Type B pancreatic cell (in vitro differentiated cells): ENCODE results near the gene PDE3B. TPM values are rescaled to one million over a fixed set of nuclear protein-coding genes. Genes with fewer than 3 reads are reported as not detected.
A peak's percentile ranks its signal among the peaks of the same experiment; 100 is the strongest.

Experiments used
- DNase-seq: peaks from one replicate; pipeline ENCODE4 v3.0.0; 2021; ENCODE audit warnings: mixed read lengths; ENCODE audit not compliant: unreplicated experiment; ENCODE audit errors: extremely low spot score
- H3K27ac Mint-ChIP-seq: 2 replicates; pipeline ENCODE4 v1.8.0; 2021; ENCODE audit warnings: mild to moderate bottlenecking, mixed read lengths
- H3K27me3 Mint-ChIP-seq: 2 replicates; pipeline ENCODE4 v1.8.0; 2021; ENCODE audit warnings: mixed read lengths
- H3K36me3 Mint-ChIP-seq: 2 replicates; pipeline ENCODE4 v1.8.0; 2021; ENCODE audit warnings: mixed read lengths
- H3K4me1 Mint-ChIP-seq: one replicate; pipeline ENCODE4 v1.8.0; 2021; ENCODE audit warnings: mixed read lengths; ENCODE audit not compliant: unreplicated experiment
- H3K4me3 Mint-ChIP-seq: 2 replicates; pipeline ENCODE4 v1.8.0; 2021; ENCODE audit warnings: mild to moderate bottlenecking, mixed read lengths
- H3K9me3 Mint-ChIP-seq: 2 replicates; pipeline ENCODE4 v1.8.0; 2021; ENCODE audit warnings: mixed read lengths
- CTCF ChIP-seq: fragments of 200-600 bp; sonication (generic); conservative IDR thresholded peaks from 2 replicates; pipeline ENCODE4 v1.5.0; 2021; ENCODE audit warnings: antibody characterized with exemption, mild to moderate bottlenecking
- total RNA-seq: library from RNA; stranded (reverse); gene quantifications from 2 replicates; pipeline ENCODE4 v1.2.1, GENCODE V29; 2021; ENCODE audit warnings: low replicate concordance

PDE3B gene
- total RNA-seq, 1 donor from 2014 or later, result 16.6 TPM

DNA sequence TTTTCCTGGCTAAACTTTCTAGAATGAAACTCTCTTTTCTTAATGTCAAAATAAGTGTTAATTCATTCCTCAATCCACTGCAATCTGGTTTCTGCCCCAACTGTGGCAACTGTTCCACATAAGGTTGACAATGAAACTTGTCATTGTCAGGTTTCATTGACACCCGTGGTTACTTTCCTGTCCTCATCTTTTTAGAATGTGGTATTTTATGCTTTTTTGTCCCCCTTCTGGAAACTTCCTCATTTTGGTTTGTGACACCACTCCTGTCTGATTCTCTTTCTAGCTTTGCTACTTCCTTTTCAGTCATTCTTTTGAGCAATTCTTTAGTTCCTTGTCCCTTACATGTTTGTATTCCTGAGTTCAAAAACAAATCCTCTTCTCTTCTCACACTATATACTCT, 7.5 kb upstream of the PDE3B start:
- Mint-ChIP-seq H3K36me3 (no peaks in the 10 kb centered on the region), H3K9me3 (peaks cover 2% of the 10 kb centered on the region), H3K4me3 (no peak overlapping the region), H3K27ac (no peak overlapping the region), H3K27me3 (no peaks in the 10 kb centered on the region), H3K4me1 (no peaks in the 10 kb centered on the region)
- no peak for DNase-seq
- TF ChIP-seq CTCF, result no peak

DNA sequence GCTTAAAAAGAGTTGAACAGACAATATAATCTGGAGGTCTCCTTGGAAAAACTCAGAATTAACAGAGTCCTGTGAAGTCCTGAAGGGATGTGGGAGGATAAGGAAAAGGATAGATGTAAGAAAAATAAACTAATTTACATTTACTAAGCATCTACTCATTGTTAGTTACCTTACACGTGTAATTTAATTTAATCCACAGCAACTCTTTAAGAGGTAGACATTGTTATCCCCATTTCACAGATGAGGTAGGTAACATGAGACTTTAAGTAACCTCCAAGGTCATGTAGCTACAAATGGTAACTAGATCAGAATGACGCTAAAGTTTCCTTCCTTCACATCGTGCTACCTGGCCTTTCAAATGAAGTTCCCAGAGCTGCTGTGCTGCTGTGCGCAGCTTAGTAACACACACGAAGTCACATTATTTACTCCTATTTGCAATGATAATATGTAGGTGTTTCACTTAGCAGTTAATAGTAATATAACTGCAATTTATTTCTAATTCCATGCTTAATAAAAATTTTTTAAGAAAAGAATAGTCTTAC, 5.7 kb upstream of the PDE3B start:
- no peak for TF ChIP-seq CTCF
- H3K4me3 Mint-ChIP-seq, result no peak overlapping the region

DNA sequence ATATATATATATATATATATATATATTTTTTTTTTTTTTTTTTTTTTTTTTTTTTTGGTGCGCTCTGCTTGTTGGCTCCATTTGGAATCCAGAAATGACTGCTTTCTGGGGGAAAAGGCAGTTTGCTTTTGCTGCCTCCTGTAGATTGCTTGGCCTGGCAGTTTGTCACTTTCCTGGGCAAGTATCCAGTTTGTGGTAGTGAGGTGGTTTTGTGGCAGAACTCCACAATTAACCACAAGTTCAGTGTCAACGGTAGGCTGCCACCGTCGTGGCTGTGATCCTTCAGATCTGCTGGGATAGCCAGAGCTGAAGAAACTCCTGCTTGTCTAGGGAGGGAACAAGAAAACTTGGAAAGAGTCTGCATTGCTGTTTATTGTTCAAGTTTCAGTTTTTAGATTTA, 5.0 kb upstream of the PDE3B start:
- no peak for TF ChIP-seq CTCF
- H3K27ac Mint-ChIP-seq, result no peak overlapping the region
- H3K36me3 Mint-ChIP-seq, result no peaks in the 10 kb centered on the region
- no peak for DNase-seq
- peaks cover 10% of the 10 kb centered on the region for H3K4me1 Mint-ChIP-seq
- H3K27me3 Mint-ChIP-seq, result no peaks in the 10 kb centered on the region
- H3K4me3 Mint-ChIP-seq, result no peak overlapping the region
- H3K9me3 Mint-ChIP-seq, result no peaks in the 10 kb centered on the region

More for the DNA sequence above, 5.7 kb upstream of the PDE3B start:
- DNase-seq, result no peak
- Mint-ChIP-seq H3K27ac (no peak overlapping the region), H3K4me1 (peaks cover 10% of the 10 kb centered on the region), H3K9me3 (no peaks in the 10 kb centered on the region), H3K36me3 (no peaks in the 10 kb centered on the region), H3K27me3 (no peaks in the 10 kb centered on the region)

DNA sequence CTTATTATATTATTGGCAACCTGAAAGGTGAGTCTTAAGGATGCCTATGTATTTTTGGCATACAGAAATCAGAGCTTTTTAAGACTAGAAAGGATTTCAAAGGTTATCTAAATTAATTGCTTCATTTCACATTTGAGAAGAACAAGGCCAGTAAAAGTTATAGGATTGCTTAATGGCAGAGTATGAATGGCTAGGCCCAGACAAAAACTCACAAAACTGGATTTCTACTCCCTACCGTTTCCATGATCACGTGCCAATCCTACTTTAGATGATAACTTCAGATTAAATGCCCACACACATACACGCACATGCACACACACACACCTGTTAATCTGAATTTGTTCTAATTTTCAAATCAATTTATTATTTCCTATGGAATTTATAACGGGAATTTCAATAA, 1.8 kb upstream of the PDE3B start:
- H3K4me1 Mint-ChIP-seq, result peaks cover 14% of the 10 kb centered on the region
- no peak for TF ChIP-seq CTCF
- H3K27ac Mint-ChIP-seq, result no peak overlapping the region
- peaks cover 17% of the 10 kb centered on the region for H3K27me3 Mint-ChIP-seq
- DNase-seq, result no peak
- H3K4me3 Mint-ChIP-seq, result peak overlapping the region; percentile 53
- H3K9me3 Mint-ChIP-seq, result no peaks in the 10 kb centered on the region
- no peaks in the 10 kb centered on the region for H3K36me3 Mint-ChIP-seq

DNA sequence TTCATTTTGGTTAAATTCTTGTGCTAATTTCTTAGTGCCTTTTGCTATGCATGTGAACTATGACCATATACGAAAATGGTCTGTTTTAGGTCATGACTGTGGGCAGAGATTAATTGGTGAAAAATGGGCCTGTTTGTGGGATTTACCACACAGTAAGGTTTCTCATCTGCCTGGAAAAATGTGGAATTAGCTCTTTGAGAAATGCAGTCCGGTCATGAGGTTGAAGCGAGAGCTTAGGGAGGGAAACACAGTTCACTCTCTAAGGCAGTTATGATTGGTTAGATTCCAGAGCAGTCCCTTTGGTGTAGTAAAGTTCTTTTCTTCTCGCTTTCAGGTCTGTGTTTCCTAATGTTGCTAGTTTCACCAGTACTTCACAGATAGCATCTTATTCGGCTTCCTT, 1.2 kb upstream of the PDE3B start:
- Mint-ChIP-seq H3K36me3 (no peaks in the 10 kb centered on the region), H3K27me3 (peaks cover 20% of the 10 kb centered on the region), H3K4me1 (peaks cover 14% of the 10 kb centered on the region)

More for the DNA sequence above, 1.2 kb upstream of the PDE3B start:
- Mint-ChIP-seq H3K27ac (no peak overlapping the region), H3K9me3 (no peaks in the 10 kb centered on the region), H3K4me3 (peak overlapping the region; percentile 83)
- no peak for TF ChIP-seq CTCF
- DNase-seq, result no peak
